GM19395 (cell line): Measurements from ENCODE around the gene SSC4D.
"Not testable (repeated sequence)": the region's sequence is repeated elsewhere in the genome, so short reads cannot be mapped to it uniquely, and the experiment has no call there.

Source experiments
- ATAC-seq: cut with Tn5 transposase; IDR thresholded peaks from one replicate; pipeline ENCODE4 v1.9.1; 2021; ENCODE audit warnings: mild to moderate bottlenecking, moderate library complexity; ENCODE audit not compliant: unreplicated experiment

The SSC4D gene

DNA sequence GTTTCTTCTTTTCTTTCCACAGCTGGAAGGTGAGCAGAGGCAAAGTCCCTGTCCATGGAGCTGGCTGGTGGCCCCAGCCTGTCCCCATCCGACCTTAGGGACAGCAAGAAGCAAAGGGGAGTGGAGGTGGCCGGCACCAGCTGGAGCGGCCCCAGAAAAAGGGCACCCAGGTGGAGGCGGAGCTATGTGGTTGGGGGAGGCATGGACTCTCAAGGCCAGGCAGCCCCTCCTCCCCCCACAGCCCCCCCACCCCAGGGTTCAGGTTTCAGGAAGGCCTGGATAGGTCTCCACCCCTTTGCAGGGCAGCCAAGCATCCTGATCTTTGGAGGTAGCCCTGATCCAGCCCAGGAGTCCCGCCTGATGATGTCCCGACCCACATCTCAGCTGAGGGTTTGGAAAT is at the start of gene SSC4D:
SSC4D (minus strand) TSS at position 161 of the 400 bp plus-strand sequence. CDS start 5,258 bp downstream, outside the sequence.
- no peak for ATAC-seq

DNA sequence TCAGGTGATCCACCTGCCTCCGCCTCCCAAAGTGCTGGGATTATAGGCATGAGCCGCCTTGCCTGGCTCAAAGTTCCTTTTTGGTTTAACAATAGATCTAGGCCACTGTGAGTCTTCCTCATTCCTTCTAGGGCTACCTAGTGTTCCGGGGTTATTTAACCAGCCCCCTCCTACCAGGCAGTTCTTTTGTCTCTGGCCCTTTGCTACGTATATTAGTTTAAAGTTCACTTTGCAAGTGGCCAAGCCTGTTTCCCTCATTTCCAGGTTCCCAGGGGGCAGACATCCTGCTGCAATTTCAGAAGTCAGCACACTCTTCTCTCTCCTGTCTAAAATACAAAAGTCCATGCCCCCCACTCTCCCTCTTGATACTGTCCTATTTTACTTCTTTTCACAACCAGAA is 49.0 kb upstream of the SSC4D start:
- ATAC-seq, result not testable (repeated sequence)

DNA sequence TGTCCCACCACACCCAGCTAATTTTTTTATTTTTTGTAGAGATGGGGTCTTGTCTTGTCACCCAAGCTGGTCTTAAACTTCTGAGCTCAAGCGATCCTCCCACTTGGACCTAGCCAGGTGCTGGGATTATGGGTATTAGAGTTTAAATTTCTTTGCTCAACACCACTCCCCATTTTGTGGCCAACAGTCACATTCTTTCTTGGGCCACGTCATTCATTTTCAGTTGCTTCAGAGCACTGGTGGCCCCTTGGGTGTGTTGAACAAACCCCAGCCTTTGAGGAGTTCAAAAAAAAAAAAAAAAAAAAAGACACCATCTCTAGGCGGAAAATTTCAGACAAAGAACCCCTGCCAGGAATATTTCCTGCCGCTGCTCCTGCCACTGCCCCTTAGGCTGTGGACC is 47.5 kb upstream of the SSC4D start:
- ATAC-seq, result not testable (repeated sequence)

DNA sequence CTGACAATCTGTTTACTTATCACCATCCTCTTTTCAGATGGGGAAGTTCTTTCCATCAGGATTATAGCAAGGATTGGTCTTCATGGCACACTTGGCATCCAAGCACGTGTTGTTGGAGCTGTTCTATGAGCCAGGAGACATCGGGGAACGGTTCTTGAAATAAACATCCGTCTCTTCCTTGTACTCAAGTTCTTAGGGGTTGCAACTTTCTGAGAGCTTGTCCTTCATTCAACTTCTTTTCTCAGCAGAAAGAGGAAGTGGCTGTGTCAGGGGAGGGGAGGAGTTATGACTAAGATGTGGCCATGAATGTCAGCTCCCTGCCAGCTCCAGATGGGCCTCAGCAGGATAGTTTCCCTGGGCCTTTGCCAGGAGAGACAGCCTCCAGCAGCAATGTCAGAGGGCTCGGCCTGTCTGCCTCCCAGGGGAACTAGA is 36.1 kb upstream of the SSC4D start:
- ATAC-seq, result peak; percentile 94

DNA sequence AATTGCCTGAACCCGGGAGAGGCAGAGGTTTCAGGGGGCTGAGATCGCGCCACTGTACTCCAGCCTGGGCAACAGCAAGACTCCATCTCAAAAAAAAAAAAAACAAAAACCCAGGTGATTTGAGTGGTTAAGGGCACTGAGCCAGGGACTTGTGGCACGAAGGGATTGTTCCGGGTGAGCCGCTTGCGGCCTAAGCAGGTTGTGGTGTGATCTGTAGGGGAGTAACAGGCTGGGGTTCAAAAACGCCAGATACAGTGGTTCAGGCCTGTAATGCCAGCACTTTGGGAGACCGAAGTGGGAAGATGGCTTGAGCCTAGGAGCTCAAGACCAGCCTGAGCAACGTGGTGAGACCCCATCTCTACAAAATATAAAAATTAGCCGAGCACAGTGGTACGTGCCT is 34.3 kb upstream of the SSC4D start:
- not testable (repeated sequence) for ATAC-seq

DNA sequence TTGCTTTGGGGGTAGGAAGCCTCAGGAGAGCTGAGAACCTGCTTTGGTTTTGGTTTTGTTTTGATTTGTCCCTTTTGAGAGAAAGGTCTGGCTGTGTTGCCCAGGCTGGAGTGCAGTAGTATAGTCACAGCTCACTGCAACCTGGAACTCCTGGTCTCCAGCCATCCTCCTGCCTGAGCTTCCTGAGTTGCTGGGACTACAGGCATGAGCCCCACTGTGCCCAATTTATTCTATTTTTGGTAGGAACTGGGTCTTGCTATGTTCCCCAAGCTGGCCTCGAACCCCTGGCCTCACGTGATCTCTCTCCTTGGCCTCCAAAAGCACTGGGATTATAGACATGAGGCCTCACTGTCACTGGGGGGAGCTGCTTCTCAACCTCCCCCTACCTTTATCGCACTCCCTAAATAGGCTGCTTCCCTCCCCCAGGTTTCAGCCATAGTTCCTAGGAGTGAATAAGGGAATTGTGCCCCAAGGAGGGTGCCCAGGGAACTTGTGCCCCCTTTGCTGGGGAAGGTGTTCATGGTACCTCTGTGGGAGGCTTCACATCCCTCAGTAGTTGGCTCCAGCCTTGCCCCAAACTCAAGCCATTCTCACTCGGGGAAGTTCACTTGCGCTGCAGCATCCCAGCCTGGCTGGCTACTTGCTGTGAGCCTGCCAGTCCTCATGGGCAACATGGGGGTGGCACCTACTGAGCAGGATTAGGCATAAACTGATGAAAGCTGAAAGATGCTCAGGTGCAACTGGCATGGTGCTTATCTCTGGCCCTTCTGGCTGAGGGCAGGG is 33.4 kb upstream of the SSC4D start:
- ATAC-seq, result not testable (repeated sequence)

DNA sequence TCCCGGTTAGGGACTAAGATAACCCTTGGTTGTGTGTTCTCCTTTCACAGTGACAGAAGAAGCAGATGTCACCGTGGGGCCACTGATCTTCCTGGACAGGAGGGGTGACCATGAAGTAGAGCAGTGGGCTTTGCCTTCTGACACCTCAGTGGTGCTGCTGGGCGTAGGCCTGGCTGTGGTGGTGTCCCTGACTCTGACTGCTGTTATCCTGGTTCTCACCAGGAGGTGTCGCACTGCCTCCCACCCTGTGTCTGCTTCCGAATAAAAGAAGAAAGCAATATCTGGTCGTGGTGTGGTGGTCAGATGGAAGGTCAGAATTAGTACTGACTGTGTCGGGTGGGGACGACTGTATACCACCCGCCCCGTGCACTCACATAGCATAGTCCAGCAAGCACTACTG is 32.3 kb upstream of the SSC4D start:
- peak; percentile 54 for ATAC-seq

DNA sequence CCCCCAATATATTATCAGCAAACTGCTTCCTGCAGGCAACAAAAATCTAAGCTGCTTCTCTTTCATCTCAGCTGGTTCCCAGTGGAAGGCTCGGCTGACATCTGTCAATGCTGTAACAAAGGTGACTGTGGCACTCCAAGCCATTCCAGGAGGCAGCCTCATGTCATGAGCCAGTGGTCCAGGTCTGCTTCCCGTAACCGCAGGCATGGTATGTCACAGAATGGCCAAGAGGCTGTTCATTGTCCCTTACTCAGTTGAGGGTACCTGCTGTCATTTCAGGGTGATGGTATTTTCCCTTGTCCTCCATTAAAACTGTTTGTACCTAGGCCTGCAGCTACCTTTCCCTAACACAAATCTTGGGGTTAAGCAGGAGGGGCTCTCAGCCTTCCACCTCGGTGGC is 30.9 kb upstream of the SSC4D start:
- ATAC-seq, result not testable (repeated sequence)

DNA sequence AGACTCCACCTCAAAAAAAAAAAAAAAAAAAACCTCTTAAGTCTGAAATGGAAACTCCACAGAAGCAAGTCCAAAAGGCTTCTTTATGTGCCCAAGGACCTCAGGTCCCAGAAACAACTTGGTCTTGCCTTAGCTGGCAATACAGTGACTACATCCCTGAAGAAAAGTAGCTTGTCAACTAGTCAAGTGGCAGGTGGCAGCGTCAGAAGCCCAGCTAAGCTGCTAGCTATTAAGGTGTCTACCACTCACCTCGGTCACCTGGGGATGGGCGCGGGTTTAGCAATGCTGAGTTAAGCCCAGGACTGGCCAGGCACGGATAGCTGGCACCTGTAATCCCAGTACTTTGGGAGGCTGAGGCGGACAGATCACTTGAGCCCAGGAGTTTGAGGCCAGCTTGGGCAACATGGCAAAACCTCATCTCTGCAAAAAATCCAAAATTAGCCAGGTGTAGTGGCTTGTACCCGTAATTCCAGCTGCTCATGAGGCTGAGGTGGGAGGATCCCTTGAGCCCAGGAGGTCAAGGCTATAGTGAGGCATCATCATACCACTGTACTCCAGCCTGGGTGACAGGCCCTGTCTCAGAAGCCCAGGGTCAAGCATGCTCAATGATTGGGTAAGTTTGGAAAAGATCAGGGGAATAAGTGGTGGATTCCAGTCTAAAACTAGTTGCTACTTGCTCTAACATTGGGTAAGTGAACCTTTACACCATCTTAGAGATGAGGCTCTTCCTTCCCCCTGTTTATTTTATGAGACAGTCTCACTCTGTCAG is 29.8 kb upstream of the SSC4D start:
- not testable (repeated sequence) for ATAC-seq

DNA sequence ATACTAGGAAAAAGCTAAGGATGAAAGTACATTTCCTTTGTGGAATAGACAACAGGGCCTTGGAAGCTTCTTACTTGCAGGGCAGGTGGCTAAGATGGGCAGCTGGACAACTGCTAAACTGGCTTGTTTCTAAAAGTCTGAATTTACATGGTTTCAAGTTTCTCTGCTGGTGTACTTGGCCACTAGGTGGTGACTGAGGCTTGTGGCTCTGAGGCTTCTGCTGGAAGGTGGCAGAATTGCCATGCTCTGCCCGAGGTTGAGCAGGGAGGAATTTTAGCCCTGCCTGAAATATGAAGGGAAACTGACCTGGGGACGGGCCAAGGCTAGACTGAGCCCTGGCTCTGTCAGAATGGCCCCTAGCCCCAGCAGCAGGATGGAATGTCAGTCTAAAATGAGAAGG is 28.4 kb upstream of the SSC4D start:
- ATAC-seq, result not testable (repeated sequence)

DNA sequence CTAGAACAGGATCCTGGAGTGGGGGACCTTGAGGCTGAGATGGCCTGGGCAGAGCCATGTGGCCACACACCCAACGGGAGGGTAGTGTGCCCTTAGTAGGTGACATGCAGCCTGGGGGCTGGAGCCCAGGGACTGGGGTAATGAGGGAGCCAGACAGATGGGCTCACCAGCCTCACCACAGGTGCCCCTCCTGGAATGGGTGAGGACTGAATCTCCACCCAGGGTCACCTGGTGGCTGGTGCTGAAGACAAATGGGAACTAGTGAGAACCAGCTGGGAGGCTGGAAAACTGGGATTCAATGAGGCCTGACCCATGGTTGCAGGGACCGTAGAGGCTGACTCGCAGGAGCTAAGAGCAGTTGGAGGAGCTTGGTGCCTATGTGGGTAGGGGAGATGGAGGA is 21.3 kb upstream of the SSC4D start:
- no peak for ATAC-seq

DNA sequence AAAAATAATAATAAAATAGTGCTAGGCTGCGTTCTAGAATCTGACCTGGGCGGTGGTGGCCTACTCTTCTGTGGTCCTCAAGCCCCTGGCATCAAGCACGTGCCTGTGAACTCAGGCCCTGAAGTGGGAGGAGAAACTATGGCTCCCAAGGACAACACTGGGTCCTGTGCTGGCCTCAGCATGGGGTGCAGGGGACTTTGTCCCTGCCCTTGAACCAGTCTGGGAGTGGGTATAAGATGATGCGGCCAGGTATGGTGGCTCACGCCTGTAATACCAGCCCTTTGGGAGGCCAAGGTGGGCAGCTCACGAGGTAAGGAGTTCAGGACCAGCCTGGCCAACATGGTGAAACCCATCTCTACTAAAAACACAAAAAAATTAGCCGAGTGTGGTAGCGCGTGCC is 20.7 kb upstream of the SSC4D start:
- no peak for ATAC-seq

DNA sequence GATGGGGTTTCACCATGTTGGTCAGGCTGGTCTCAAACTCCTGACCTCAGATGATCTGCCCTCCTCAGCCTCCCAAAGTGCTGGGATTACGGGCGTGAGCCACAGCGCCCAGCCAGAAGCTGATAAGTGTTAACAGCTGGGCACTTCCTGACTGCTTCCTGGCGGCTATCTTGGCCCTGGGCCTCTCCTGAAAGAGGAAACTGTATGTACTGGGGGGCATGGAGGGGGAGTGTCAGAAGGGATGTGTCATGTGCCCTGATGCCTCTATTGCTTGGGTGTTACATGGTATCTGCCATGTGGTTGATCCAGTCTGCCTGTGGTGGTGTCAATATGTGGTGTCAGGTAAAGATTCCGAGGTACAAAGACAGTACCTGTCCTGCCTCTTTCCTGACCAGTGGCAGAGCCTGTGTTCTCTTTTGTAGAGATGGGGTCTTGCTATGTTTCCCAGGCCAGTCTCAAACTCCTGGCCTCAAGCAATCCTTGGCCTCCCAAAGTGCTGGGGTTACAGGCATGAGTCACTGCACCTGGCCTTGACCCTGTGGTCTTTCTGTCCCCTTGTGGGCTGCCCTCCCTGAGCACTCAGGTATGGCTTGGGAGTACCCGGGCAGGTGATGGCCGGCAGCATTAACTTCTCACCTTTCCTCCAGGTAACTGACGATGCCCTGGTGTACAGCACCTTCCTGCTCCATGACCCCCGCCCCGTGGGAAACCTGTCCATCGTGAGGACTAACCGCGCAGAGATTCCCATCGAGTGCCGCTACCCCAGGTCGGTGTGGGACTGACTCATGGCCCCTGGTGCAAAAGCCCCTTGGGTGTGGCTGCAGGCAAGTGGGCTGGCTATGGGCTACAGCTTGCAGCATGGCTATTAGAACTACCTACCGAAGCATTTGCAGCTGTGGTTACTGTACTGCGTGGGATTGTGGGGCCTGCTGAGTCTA is 19.6 kb upstream of the SSC4D start:
- no peak for ATAC-seq

DNA sequence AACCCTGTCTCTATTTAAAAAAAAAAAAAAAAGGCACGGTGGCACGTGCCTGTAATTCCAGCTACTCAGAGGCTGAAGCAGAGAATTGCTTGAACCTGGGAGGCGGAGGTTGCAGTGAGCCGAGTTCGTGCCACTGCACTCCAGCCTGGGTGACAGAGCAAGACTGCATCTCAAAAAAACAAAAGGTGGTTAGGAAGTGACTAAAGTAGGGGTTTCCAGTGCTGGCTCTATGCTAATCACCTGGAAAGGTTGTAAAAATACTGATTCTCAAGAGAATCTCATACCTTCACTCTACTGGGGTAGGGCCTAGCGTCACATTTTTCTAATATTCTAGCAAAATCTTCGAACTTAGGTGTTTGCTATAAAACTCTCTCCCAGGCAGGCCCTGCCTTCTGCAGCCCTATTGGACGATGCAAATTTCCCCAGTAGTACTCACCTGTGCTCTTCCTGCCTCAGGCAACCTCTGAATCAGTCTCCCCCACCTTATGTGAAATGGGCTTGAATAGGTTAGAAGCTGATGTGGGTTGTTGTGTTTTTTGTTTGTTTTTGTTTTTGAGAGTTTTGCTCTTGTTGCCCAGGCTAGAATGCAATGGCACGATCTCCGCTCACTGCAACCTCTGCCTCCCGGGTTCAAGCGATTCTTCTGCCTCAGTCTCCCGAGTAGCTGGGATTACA is 18.8 kb upstream of the SSC4D start:
- no peak for ATAC-seq

DNA sequence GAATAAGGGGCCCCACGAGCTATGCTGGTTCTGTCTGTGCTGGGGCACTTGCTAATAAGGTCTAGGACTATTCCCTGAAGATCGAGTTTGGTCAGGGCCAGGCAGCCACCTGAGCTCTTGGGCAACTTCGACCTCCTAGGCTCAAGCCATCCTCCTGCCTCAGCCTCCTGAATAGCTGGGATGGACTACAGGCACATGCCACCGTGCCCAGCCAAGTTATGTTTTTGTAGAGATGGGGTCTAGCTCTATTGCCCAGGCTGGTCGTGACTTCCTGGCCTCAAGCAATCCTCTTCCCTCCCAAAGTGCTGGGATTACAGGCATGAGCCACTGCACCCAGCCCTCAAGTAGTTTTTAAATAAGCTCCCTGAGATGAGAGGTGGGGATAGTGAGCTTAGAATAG is 18.1 kb upstream of the SSC4D start:
- no peak for ATAC-seq

DNA sequence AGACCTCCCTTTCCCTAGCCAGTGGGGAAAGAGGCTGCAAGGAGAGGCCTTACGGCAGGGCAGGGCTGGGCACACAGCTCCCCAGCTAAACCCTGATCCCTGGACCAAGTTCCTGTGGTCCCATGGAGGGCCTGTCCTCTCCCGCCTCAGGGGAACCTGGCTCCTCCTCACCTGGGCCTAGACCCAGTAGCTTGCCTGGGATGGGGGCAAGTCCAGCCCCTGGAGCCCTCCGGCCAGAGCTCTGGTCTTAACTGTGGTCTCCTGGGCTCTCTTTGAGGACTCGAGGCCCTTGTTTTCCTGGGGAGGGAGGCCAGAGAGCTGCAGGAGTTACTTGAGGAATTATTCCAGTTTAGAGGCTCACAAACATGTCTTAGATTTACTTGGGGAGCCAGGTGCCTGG is 16.7 kb upstream of the SSC4D start:
- ATAC-seq, result no peak

DNA sequence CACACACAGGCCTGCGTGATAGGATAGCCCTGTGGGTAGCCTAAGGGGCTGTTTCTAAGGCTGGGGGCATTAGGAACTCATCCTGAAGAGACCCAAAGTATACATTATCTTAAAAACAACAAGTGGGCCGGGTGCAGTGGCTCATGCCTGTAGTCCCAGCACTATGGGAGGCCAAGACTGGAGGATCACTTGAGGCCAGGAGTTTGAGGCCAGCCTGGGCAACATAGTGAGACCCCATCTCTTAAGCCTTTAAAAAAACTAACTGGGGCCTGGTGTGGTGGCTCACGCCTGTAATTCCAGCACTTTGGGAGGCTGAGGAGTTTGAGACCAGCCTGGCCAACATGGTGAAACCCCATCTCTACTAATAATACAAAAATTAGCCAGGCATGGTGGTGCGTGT is 16.1 kb upstream of the SSC4D start:
- ATAC-seq, result not testable (repeated sequence)

DNA sequence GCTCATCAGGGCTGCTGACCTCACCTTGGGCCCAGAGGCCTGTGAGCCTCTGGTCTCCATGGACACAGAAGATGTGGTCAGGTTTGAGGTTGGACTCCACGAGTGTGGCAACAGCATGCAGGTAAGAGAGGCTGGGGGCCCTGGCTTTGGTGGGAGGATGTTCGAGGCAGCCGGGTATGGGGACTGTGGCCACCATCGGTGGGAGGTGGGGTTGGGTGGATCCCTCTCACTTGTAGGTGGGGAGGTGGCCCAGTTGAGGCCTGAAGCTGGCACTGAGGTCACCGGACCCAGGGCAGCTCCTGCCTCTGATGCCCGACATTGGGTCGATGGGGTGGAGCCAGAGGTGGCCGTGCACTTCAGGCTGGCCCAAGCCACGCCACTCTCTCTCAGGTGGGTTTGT is 15.7 kb upstream of the SSC4D start:
- no peak for ATAC-seq

DNA sequence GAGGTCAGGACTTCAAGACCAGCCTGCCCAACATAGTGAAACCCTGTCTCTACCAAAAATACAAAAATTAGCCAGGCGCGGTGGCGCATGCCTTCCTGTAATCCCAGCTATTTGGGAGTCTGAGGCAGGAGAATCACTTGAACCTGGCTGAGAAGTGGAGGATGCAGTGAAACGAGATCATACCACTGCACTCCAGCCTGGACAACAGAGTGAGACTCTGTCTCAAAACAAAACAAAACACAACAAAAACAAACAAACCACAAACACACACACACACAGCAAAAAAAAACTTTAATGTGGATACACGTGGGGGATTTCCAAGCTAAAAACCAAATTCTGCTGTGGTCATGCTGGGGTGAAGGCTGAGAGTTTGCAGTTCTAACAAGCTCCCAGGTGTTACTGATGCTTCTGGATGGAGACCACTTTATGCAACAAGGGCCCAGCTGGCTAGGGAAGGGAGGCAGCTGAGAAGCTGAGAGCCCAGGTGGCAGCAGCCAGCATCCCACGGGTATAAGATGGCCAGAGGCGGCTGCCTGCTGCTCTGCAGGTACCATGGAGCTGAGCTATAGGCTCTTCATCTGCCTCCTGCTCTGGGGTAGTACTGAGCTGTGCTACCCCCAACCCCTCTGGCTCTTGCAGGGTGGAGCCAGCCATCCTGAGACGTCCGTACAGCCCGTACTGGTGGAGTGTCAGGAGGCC is 15.1 kb upstream of the SSC4D start, which contains the start of gene ZP3:
ZP3 (plus strand) TSS at position 538 of the 699 bp plus-strand sequence; CDS start at position 553, 15 bp downstream.
- ATAC-seq, result no peak
